ENCODE data around the gene CAMSAP1. TPM values are rescaled to one million over a fixed set of nuclear protein-coding genes. Genes with fewer than 3 reads are reported as not detected.
"Not testable (repeated sequence)": the region's sequence is repeated elsewhere in the genome, so short reads cannot be mapped to it uniquely, and the experiment has no call there.

CAMSAP1 gene
- total RNA-seq, 1 donor from 2014 or later: 37.7 TPM

GRCh38 chr9:135921749-135922310 is 14.5 kb upstream of the CAMSAP1 start:
- no peak for DNase-seq

- DNase-seq: no peak
Measured at GRCh38 chr9:135920973-135921585, 13.7 kb upstream of the CAMSAP1 start.

GRCh38 chr9:135920256-135920930 is 13.0 kb upstream of the CAMSAP1 start:
- no peak for DNase-seq

- no peak for DNase-seq
Measured at GRCh38 chr9:135919318-135919890, 12.1 kb upstream of the CAMSAP1 start.

GRCh38 chr9:135916227-135916626 is 8.9 kb upstream of the CAMSAP1 start:
- DNase-seq: not testable (repeated sequence)

- DNase-seq: no peak
Measured at GRCh38 chr9:135914921-135915320, 7.6 kb upstream of the CAMSAP1 start.

- DNase-seq: not testable (repeated sequence)
Measured at GRCh38 chr9:135911233-135911632, 3.9 kb upstream of the CAMSAP1 start.

- no peak for DNase-seq
Measured at GRCh38 chr9:135910757-135911156, 3.4 kb upstream of the CAMSAP1 start.

GRCh38 chr9:135910216-135910615 is 2.9 kb upstream of the CAMSAP1 start:
- no peak for DNase-seq

- DNase-seq: no peak
Measured at GRCh38 chr9:135909371-135909770, 2.0 kb upstream of the CAMSAP1 start.

GRCh38 chr9:135908754-135909204 is 1.4 kb upstream of the CAMSAP1 start:
- no peak for DNase-seq

GRCh38 chr9:135908093-135908753 is 877 bp upstream of the CAMSAP1 start:
- DNase-seq: peak; percentile 35

GRCh38 chr9:135907006-135907430 is 328 bp downstream of the CAMSAP1 start:
- no peak for DNase-seq

- DNase-seq: peak; percentile 62
Measured at GRCh38 chr9:135906291-135907005, 898 bp downstream of the CAMSAP1 start.

GRCh38 chr9:135905380-135906258 is 1.7 kb downstream of the CAMSAP1 start:
- peak; percentile 35 for DNase-seq

GRCh38 chr9:135903786-135904520 is 3.4 kb downstream of the CAMSAP1 start:
- no peak for DNase-seq

- DNase-seq: no peak
Measured at GRCh38 chr9:135903358-135903656, 4.0 kb downstream of the CAMSAP1 start.

GRCh38 chr9:135902655-135903357 is 4.5 kb downstream of the CAMSAP1 start:
- no peak for DNase-seq

- no peak for DNase-seq
Measured at GRCh38 chr9:135901826-135902225, 5.5 kb downstream of the CAMSAP1 start.

All from tongue (tissue), 2 donors.